PFSK-1 (cell line): ENCODE measurements around the gene LASP1.

ENCODE experiments used
- FOXP2 ChIP-seq: optimal IDR thresholded peaks from 2 replicates; pipeline ENCODE3; 2011; ENCODE audit warnings: borderline replicate concordance, control low read depth, inconsistent platforms; ENCODE audit not compliant: insufficient read depth; ENCODE audit errors: extremely low read length, extremely low read depth
- POLR2AphosphoS5 ChIP-seq: IDR thresholded peaks from 2 replicates; pipeline ENCODE4 v1.6.1; 2012; ENCODE audit warnings: low read depth, mild to moderate bottlenecking, control low read depth, low read length, moderate library complexity
- REST ChIP-seq, 2 experiments: IDR thresholded peaks; 2 replicates each; pipeline versions ENCODE4 v1.6.1 to v1.8.0; 2011 to 2012; ENCODE audit warnings: low read depth in 2 of 2, low read length in 2 of 2, control low read depth in 1 of 2, inconsistent platforms in 1 of 2, mild to moderate bottlenecking in 1 of 2, moderate library complexity in 1 of 2; ENCODE audit not compliant: insufficient read depth in 1 of 2
- SIN3A ChIP-seq: IDR thresholded peaks from 2 replicates; pipeline ENCODE4 v1.6.1; 2012; ENCODE audit warnings: mild to moderate bottlenecking, low read length, moderate library complexity, borderline replicate concordance; ENCODE audit not compliant: insufficient read depth
- TAF1 ChIP-seq: IDR thresholded peaks from 2 replicates; pipeline ENCODE4 v1.6.1; 2012; ENCODE audit warnings: low read length, control low read depth, borderline replicate concordance; ENCODE audit not compliant: insufficient read depth

LASP1 gene

GRCh38 chr17:38918129-38918913, 48.5 kb downstream of the LASP1 start:
- no peak for TF ChIP-seq POLR2AphosphoS5

GRCh38 chr17:38918916-38919315, 49.1 kb downstream of the LASP1 start:
- TF ChIP-seq TAF1 (no peak), POLR2AphosphoS5 (no peak), SIN3A (no peak), FOXP2 (no peak), REST (IDR thresholded peaks at IDR 0.05; ENCODE audit: insufficient read depth in 1 of 2, low read depth in 2 of 2, low read length in 2 of 2) (no peak)

GRCh38 chr17:38919316-38920078, 49.6 kb downstream of the LASP1 start:
- TF ChIP-seq TAF1 (no peak), FOXP2 (no peak), POLR2AphosphoS5 (no peak), SIN3A (no peak), REST (IDR thresholded peaks at IDR 0.05; ENCODE audit: insufficient read depth in 1 of 2, low read depth in 2 of 2, low read length in 2 of 2) (no peak)

- TF ChIP-seq POLR2AphosphoS5 = no peak
- no peak for TF ChIP-seq TAF1
- TF ChIP-seq REST (IDR thresholded peaks at IDR 0.05; ENCODE audit: insufficient read depth in 1 of 2, low read depth in 2 of 2, low read length in 2 of 2) = no peak
- TF ChIP-seq SIN3A = no peak
- no peak for TF ChIP-seq FOXP2
Measured at GRCh38 chr17:38920374-38921291, 50.8 kb downstream of the LASP1 start.

- TF ChIP-seq POLR2AphosphoS5 (no peak), FOXP2 (no peak), SIN3A (no peak), TAF1 (no peak), REST (IDR thresholded peaks at IDR 0.05; ENCODE audit: insufficient read depth in 1 of 2, low read depth in 2 of 2, low read length in 2 of 2) (no peak)
Measured at GRCh38 chr17:38921756-38922411, 52.0 kb downstream of the LASP1 start.
